ENCODE results near the gene NF1.

- no peak for TF ChIP-seq CTCF (IDR thresholded peaks at IDR 0.05)
- no peak for TF ChIP-seq POLR2A (IDR thresholded peaks at IDR 0.05)
These were observed 105.5 kb downstream of the NF1 start for GRCh38 chr17:31200287-31200686.

Data from heart left ventricle (tissue), 13 donors.